Pancreas (tissue), 10 donors: Measurements from ENCODE around the gene AGPAT1. TPM values are rescaled to one million over a fixed set of nuclear protein-coding genes. Genes with fewer than 3 reads are reported as not detected.
A peak's percentile ranks its signal among the peaks of the same experiment; 100 is the strongest.

ENCODE experiments used
- ATAC-seq, 4 donors: fragments of 200-7000 bp; cut with Tn5 transposase; one replicate each; pipeline versions ENCODE4 v1.8.0 to v1.9.1; 2020; ENCODE audit warnings: mild to moderate bottlenecking in 4 of 4, moderate library complexity in 4 of 4
- DNase-seq, 6 donors: peaks; one replicate each; pipeline ENCODE4 v3.0.0-alpha.2; 2020
- FAIRE-seq: peaks from 2 replicates; lab custom pipeline; 2012; peaks lifted over from hg19 to GRCh38; lab: Jason Lieb, UNC
- H3K27ac ChIP-seq, 4 donors: fragments of 200-600 bp; sonication (generic); 1 replicate in 3 of 4; 2 replicates in 1 of 4; pipeline versions ENCODE4 v1.5.0 to v1.8.0; 2020
- H3K27me3 ChIP-seq, 4 donors: fragments of 200-600 bp; one replicate each; pipeline ENCODE4 v1.8.0; 2021
- H3K36me3 ChIP-seq, 3 donors: fragments of 200-600 bp; sonication (generic) in 1 of 3; one replicate each; pipeline versions ENCODE4 v1.5.0 to v1.8.0; 2020 to 2021
- H3K4me1 ChIP-seq, 3 donors: fragments of 200-600 bp; one replicate each; pipeline ENCODE4 v1.8.0; 2021
- H3K4me3 ChIP-seq, 4 donors: fragments of 200-600 bp; sonication (generic) in 2 of 4; one replicate each; pipeline versions ENCODE4 v1.5.0 to v1.8.0; 2020 to 2021
- H3K9me3 ChIP-seq, 4 donors: fragments of 200-600 bp; one replicate each; pipeline ENCODE4 v1.8.0; 2021
- WGBS, 2 donors: extraction: QIAGEN DNeasy Blood & Tissue Kit; methylation state at CpG; one replicate each; pipeline ENCODE4 v1.1.7; 2013; 5-methylcytosine and 5-hydroxymethylcytosine counted together
- intact Hi-C, 3 donors: fragments of 100-400 bp; cut with DNase I; formaldehyde crosslinking; loops; one replicate each; pipeline versions ENCODE4 v1.11.1 to v1.14.2; 2022
- polyA plus RNA-seq, 2 donors: library from polyadenylated mRNA; stranded (reverse); fragments of 200-250 nt; gene quantifications; one replicate each; pipeline ENCODE4 v1.2.3, GENCODE V29; 2013
- total RNA-seq, 6 donors: library from RNA; stranded (reverse); fragmentation: NEBNext Ultra II Directional in 4 of 6; extraction: Animal tissue kit (Norgen Biotek cat#: 25700) in 4 of 6; gene quantifications; one replicate each; pipeline versions ENCODE4 v1.2.1 to v1.2.4, GENCODE V29; 2021 to 2023
- TF ChIP-seq, protein P1 (sequence below), 4 donors: fragments of 200-600 bp; sonication (generic) in 3 of 4; IDR thresholded peaks; one replicate each; pipeline versions ENCODE4 v1.5.0 to v1.8.0; 2021; ENCODE audit warnings: antibody characterized with exemption in 4 of 4
- donor health status: healthy with polysubstance abuse.
- donor health status: DM: no; HTN: no; CAD: no; lungs with moderate emphysema.
- donor health status: DM: no; HTN: no; CAD: no.
- donor health status: control.
- donor health status: control.
- donor health status: Bipolar disorder and iron deficiency.
- donor health status: DM: yes; HTN: yes; CAD: no.
- donor health status: DM: no; HTN: no; CAD: no.
- donor health status: DM: no; HTN: no; CAD: no.
- donor health status: DM: yes; HTN: yes; CAD: no.

Gene AGPAT1
- total and polyA plus RNA-seq, 8 donors: 10.1 to 28.1 (median 18.1) TPM

DNA sequence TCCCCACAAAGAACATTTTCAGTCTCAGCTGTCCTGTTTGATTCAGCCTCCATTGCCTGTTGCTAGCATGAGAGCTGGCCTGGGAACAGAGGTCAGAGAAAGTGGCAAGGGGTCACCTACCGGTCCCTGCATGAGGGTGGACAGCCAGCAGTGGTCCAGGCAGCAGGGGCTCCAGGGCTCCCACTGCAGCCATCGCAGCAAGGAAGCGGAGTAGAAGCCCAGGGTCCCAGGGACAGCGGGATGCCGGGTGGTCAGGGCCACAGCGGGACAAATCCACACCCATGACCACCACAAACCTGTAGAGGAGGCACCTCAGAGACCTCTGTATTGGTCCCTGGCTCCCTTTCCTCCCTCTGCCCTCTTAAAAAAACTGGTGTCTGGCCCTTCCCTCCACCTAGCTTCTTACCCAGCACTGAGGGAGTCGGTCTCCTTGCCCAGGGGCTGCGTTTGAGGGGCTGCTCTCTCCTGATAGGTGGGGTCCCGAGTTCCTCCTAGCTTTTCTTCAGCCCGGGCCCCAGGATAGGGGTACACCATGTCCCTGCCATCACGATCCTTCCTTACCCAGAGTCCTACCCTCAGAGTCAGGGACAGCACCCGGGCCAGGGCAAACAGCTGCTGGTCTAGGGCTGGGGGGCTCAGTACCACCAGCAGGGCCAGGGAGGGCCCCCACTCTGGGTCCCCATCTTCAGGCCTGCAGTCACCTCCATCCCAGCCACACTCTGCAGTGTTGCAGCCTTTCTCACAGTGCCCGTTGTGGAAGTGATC is 25.0 kb upstream of the AGPAT1 start:
- intact Hi-C loops: no loop called here
- TF ChIP-seq, protein P1, sequence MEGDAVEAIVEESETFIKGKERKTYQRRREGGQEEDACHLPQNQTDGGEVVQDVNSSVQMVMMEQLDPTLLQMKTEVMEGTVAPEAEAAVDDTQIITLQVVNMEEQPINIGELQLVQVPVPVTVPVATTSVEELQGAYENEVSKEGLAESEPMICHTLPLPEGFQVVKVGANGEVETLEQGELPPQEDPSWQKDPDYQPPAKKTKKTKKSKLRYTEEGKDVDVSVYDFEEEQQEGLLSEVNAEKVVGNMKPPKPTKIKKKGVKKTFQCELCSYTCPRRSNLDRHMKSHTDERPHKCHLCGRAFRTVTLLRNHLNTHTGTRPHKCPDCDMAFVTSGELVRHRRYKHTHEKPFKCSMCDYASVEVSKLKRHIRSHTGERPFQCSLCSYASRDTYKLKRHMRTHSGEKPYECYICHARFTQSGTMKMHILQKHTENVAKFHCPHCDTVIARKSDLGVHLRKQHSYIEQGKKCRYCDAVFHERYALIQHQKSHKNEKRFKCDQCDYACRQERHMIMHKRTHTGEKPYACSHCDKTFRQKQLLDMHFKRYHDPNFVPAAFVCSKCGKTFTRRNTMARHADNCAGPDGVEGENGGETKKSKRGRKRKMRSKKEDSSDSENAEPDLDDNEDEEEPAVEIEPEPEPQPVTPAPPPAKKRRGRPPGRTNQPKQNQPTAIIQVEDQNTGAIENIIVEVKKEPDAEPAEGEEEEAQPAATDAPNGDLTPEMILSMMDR (IDR thresholded peaks at IDR 0.05): no peak
- H3K27ac ChIP-seq: no peak overlapping the region
- no peaks in the 10 kb centered on the region for H3K27me3 ChIP-seq
- ATAC-seq (no peak), FAIRE-seq (no peak), DNase-seq (no peak)
- WGBS, 2 donors: 63 to 69% methylated on average over 13 of the region's 13 CpGs
- H3K4me1 ChIP-seq: peaks cover 0 to 8% (median 0%) of the 10 kb centered on the region in 3 donors
- H3K36me3 ChIP-seq: no peaks in the 10 kb centered on the region
- H3K9me3 ChIP-seq: no peaks in the 10 kb centered on the region
- no peak overlapping the region for H3K4me3 ChIP-seq

DNA sequence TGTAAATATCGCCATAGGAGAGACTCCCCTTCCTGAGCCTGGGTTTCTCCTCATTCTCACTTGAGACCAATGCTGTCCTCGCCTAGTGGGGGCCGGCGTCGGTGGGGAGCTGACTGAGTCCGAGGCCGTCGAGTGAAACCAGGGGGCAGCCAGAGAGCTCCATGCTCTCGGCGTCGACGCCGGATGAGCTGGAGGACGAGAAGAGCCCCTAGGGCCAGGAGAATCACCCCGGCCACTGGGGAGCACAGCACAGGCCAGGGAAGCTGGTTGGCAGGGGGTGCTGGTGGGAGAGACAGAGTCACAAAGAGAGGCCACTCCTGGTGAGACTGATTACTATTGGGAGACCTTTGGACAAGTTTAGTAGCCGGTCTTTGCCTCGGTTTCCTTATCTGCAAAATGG is 23.0 kb upstream of the AGPAT1 start:
- H3K27ac ChIP-seq: no peak overlapping the region
- H3K27me3 ChIP-seq: no peaks in the 10 kb centered on the region
- DNase-seq (peak in 1 of 6 donors; percentile 57), ATAC-seq (no peak), FAIRE-seq (no peak)
- H3K36me3 ChIP-seq: no peaks in the 10 kb centered on the region
- TF ChIP-seq, protein P1 (IDR thresholded peaks at IDR 0.05): no peak
- 67 to 86% methylated on average over 17 of the region's 17 CpGs for WGBS, 2 donors
- H3K9me3 ChIP-seq: no peaks in the 10 kb centered on the region
- no peak overlapping the region for H3K4me3 ChIP-seq
- intact Hi-C loops: no loop called here
- peaks cover 0 to 16% (median 0%) of the 10 kb centered on the region in 3 donors for H3K4me1 ChIP-seq

DNA sequence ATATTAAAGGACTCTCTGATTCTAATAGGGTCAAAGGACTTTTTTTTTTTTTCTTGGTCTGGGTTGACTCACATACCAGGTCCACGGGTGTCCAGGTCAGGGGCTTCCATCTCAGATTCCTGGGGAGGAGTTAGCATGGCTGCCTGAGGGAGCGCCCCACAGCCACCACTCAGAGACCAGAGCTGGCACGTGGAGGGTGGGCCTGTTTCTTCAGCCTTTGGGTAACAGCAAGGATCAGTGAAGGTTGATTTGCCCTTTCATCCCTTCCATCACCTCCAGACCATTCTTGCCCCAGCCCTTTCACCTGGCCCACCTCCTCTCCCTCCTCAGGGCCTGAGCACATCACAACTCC is 22.4 kb upstream of the AGPAT1 start:
- H3K27ac ChIP-seq: no peak overlapping the region

DNA sequence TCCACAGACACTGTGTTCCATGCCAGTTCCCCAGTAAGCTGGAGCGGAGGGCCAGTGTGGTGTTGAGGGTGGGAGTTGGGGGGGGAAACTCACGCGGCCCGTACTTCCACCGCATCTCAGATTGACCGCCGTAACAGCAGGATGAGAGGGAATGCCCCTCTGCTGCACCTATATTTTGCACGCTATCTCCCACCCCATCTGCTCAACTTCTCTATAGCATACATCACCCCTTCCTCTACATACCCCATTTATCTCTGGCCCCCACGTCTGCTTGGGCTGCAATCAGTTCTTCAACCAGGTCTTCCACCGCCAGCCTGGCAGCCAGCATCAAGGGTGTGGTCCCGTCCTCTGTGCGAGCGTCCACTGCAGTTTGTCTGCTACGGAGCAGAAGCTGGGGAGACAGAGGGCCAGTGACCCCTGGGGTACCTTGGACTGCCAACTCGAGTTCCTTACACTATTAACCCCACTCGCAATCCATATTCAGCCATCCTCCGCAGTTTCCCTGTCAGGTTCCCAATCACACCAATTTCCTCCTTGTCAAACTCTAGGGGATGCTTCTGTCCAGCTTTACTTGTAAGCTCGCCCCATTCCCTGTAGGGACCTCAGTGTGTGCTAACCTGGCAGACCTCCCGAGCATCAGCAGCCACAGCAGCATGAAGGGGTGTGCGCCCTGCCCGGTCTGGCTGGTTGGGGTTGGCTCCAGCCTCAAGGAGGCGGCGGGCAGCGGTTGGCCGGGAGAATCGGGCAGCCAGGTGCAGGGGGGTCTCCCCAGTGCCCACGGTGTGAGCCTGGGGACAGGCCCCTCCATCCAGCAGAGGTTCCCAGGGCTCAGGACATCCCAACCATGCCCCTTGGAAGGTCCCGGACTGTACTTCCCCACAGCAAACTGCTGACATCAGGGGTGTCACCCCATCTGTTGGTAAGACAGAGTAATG is 21.1 kb upstream of the AGPAT1 start:
- no peaks in the 10 kb centered on the region for H3K36me3 ChIP-seq
- H3K27me3 ChIP-seq: no peaks in the 10 kb centered on the region
- intact Hi-C loops: no loop called here
- peaks cover 0 to 16% (median 0%) of the 10 kb centered on the region in 3 donors for H3K4me1 ChIP-seq
- H3K9me3 ChIP-seq: no peaks in the 10 kb centered on the region
- FAIRE-seq: no peak
- peak in 2 of 6 donors; percentile 42 to 59 for DNase-seq
- no peak for ATAC-seq
- TF ChIP-seq, protein P1 (IDR thresholded peaks at IDR 0.05): no peak
- 28 to 31% methylated on average over 26 to 28 of the region's 28 CpGs for WGBS, 2 donors
- peak overlapping the region; percentile 58 to 83 (median 68) for H3K4me3 ChIP-seq
- H3K27ac ChIP-seq: peak overlapping the region; percentile 99 to 100 (median 100)

More for the DNA sequence above, 22.4 kb upstream of the AGPAT1 start:
- Histone ChIP-seq H3K4me3 (no peak overlapping the region), H3K4me1 (peaks cover 0 to 16% (median 0%) of the 10 kb centered on the region in 3 donors), H3K9me3 (no peaks in the 10 kb centered on the region), H3K27me3 (no peaks in the 10 kb centered on the region), H3K36me3 (no peaks in the 10 kb centered on the region)
- DNase-seq (no peak), FAIRE-seq (no peak), ATAC-seq (no peak)
- 68 to 71% methylated on average over 3 of the region's 3 CpGs for WGBS, 2 donors
- intact Hi-C loops: no loop called here
- TF ChIP-seq, protein P1 (IDR thresholded peaks at IDR 0.05): no peak
